Measurements from ENCODE around the gene NKIRAS1.

NKIRAS1 gene

GRCh38 chr3:23900744-23901143 lies 16.0 kb downstream of the NKIRAS1 start:
- TF ChIP-seq SIN3A (IDR thresholded peaks at IDR 0.05; ENCODE audit: borderline replicate concordance, insufficient read depth, low read length) = no peak
- TF ChIP-seq TAF1 (IDR thresholded peaks at IDR 0.05; ENCODE audit: borderline replicate concordance, insufficient read depth, low read length) = no peak
- no peak for TF ChIP-seq REST (IDR thresholded peaks at IDR 0.05; ENCODE audit: insufficient read depth in 1 of 2, low read depth in 2 of 2, low read length in 2 of 2)
- TF ChIP-seq POLR2AphosphoS5 (IDR thresholded peaks at IDR 0.05; ENCODE audit: low read depth, low read length) = no peak
- TF ChIP-seq FOXP2 (optimal IDR thresholded peaks at IDR 0.05; ENCODE audit: borderline replicate concordance, extremely low read depth, extremely low read length, insufficient read depth) = no peak

GRCh38 chr3:23895181-23895580 lies 21.6 kb downstream of the NKIRAS1 start:
- no peak for TF ChIP-seq SIN3A (IDR thresholded peaks at IDR 0.05; ENCODE audit: borderline replicate concordance, insufficient read depth, low read length)
- no peak for TF ChIP-seq TAF1 (IDR thresholded peaks at IDR 0.05; ENCODE audit: borderline replicate concordance, insufficient read depth, low read length)
- TF ChIP-seq POLR2AphosphoS5 (IDR thresholded peaks at IDR 0.05; ENCODE audit: low read depth, low read length) = no peak
- no peak for TF ChIP-seq REST (IDR thresholded peaks at IDR 0.05; ENCODE audit: insufficient read depth in 1 of 2, low read depth in 2 of 2, low read length in 2 of 2)
- TF ChIP-seq FOXP2 (optimal IDR thresholded peaks at IDR 0.05; ENCODE audit: borderline replicate concordance, extremely low read depth, extremely low read length, insufficient read depth) = no peak

- TF ChIP-seq POLR2AphosphoS5 (IDR thresholded peaks at IDR 0.05; ENCODE audit: low read depth, low read length) (no peak), REST (IDR thresholded peaks at IDR 0.05; ENCODE audit: insufficient read depth in 1 of 2, low read depth in 2 of 2, low read length in 2 of 2) (no peak), TAF1 (IDR thresholded peaks at IDR 0.05; ENCODE audit: borderline replicate concordance, insufficient read depth, low read length) (no peak), SIN3A (IDR thresholded peaks at IDR 0.05; ENCODE audit: borderline replicate concordance, insufficient read depth, low read length) (no peak), FOXP2 (optimal IDR thresholded peaks at IDR 0.05; ENCODE audit: borderline replicate concordance, extremely low read depth, extremely low read length, insufficient read depth) (no peak)
These were observed 22.3 kb downstream of the NKIRAS1 start for GRCh38 chr3:23894254-23895061.

- TF ChIP-seq FOXP2 (optimal IDR thresholded peaks at IDR 0.05; ENCODE audit: borderline replicate concordance, extremely low read depth, extremely low read length, insufficient read depth) (no peak), SIN3A (IDR thresholded peaks at IDR 0.05; ENCODE audit: borderline replicate concordance, insufficient read depth, low read length) (no peak), TAF1 (IDR thresholded peaks at IDR 0.05; ENCODE audit: borderline replicate concordance, insufficient read depth, low read length) (no peak), REST (IDR thresholded peaks at IDR 0.05; ENCODE audit: insufficient read depth in 1 of 2, low read depth in 2 of 2, low read length in 2 of 2) (no peak), POLR2AphosphoS5 (IDR thresholded peaks at IDR 0.05; ENCODE audit: low read depth, low read length) (no peak)
These were observed 26.8 kb downstream of the NKIRAS1 start for GRCh38 chr3:23889950-23890349.

All from PFSK-1 (cell line).